Activated CD4-positive, alpha-beta memory T cell treated with anti-CD3 and anti-CD28 coated beads for 36 hours (primary cell): Measurements from ENCODE around the gene KLHL36. TPM values are rescaled to one million over a fixed set of nuclear protein-coding genes. Genes with fewer than 3 reads are reported as not detected.

Source experiments
- CTCF ChIA-PET: fragments of 350-600 bp; sonication (Branson Sonifier 250); formaldehyde crosslinking; loops from one replicate; lab custom pipeline; 2021; ENCODE audit warnings: antibody characterized with exemption, inconsistent platforms; lab: Charles Lee
- POLR2A ChIA-PET: fragments of 350-600 bp; sonication (Branson Sonifier 250); formaldehyde crosslinking; loops from one replicate; lab custom pipeline; 2021; ENCODE audit warnings: antibody characterized with exemption; lab: Charles Lee
- DNase-seq: peaks from one replicate; pipeline ENCODE4 v3.0.0-alpha.2; 2020
- H3K27ac Mint-ChIP-seq: one replicate; pipeline ENCODE4 v1.8.0; 2021; ENCODE audit warnings: mixed read lengths
- H3K27me3 Mint-ChIP-seq: one replicate; pipeline ENCODE4 v1.8.0; 2021; ENCODE audit warnings: mixed read lengths
- H3K36me3 Mint-ChIP-seq: one replicate; pipeline ENCODE4 v1.8.0; 2021; ENCODE audit warnings: mixed read lengths
- H3K4me1 Mint-ChIP-seq: one replicate; pipeline ENCODE4 v1.8.0; 2021; ENCODE audit warnings: low read depth, mixed read lengths
- H3K4me3 Mint-ChIP-seq: one replicate; pipeline ENCODE4 v1.8.0; 2021; ENCODE audit warnings: mild to moderate bottlenecking, mixed read lengths
- H3K9me3 Mint-ChIP-seq: one replicate; pipeline ENCODE4 v1.8.0; 2021; ENCODE audit warnings: mixed read lengths
- intact Hi-C: fragments of 100-400 bp; cut with micrococcal nuclease; formaldehyde crosslinking; loops from one replicate; pipeline ENCODE4 v1.15.1; 2023
- total RNA-seq, 2 experiments: library from RNA; stranded (reverse); gene quantifications; one replicate each; pipeline ENCODE4 v1.2.3, GENCODE V29; 2021

The KLHL36 gene
- total RNA-seq, 2 experiments from 2014 or later: 56.1 to 56.8 TPM

- intact Hi-C loops: no loop called here
- no peak overlapping the region for H3K4me3 Mint-ChIP-seq
- H3K9me3 Mint-ChIP-seq: no peaks in the 10 kb centered on the region
- H3K36me3 Mint-ChIP-seq: peaks cover under 1% of the 10 kb centered on the region
- ChIA-PET CTCF (interaction anchor here (0.8 to 4.4 kb wide), 17 partner anchors 8 to 304 kb away, joined by 3 to 93 read pairs (median 8); no protein-coding TSS in a partner anchor), POLR2A (no interaction called here)
- H3K27me3 Mint-ChIP-seq: no peaks in the 10 kb centered on the region
- H3K27ac Mint-ChIP-seq: no peak overlapping the region
- DNase-seq: no peak
- H3K4me1 Mint-ChIP-seq: peaks cover 1% of the 10 kb centered on the region
Observed at GRCh38 chr16:84673203-84673535, 24.9 kb downstream of the KLHL36 start.

GRCh38 chr16:84673561-84673960, 25.2 kb downstream of the KLHL36 start:
- no peak for DNase-seq
- peaks cover 1% of the 10 kb centered on the region for H3K4me1 Mint-ChIP-seq
- H3K27me3 Mint-ChIP-seq: no peaks in the 10 kb centered on the region
- H3K36me3 Mint-ChIP-seq: no peaks in the 10 kb centered on the region
- intact Hi-C loops: no loop called here
- POLR2A ChIA-PET: no interaction called here
- CTCF ChIA-PET: interaction anchor here (1.5 to 4.4 kb wide), 10 partner anchors 8 to 279 kb away, joined by 3 to 93 read pairs (median 8); no protein-coding TSS in a partner anchor
- no peaks in the 10 kb centered on the region for H3K9me3 Mint-ChIP-seq
- H3K27ac Mint-ChIP-seq: no peak overlapping the region
- H3K4me3 Mint-ChIP-seq: no peak overlapping the region

- ChIA-PET CTCF (interaction anchor here (4.4 kb wide), 1 partner anchor 62 kb away, joined by 57 read pairs; no protein-coding TSS in a partner anchor), POLR2A (no interaction called here)
- Mint-ChIP-seq H3K36me3 (no peaks in the 10 kb centered on the region), H3K9me3 (no peaks in the 10 kb centered on the region), H3K4me1 (peaks cover 1% of the 10 kb centered on the region), H3K4me3 (no peak overlapping the region), H3K27me3 (peaks cover 1% of the 10 kb centered on the region), H3K27ac (no peak overlapping the region)
- intact Hi-C loops: no loop called here
- no peak for DNase-seq
Observed at GRCh38 chr16:84675423-84675822, 27.1 kb downstream of the KLHL36 start.

- POLR2A ChIA-PET: no interaction called here
- Mint-ChIP-seq H3K4me1 (peaks cover 1% of the 10 kb centered on the region), H3K9me3 (no peaks in the 10 kb centered on the region), H3K4me3 (no peak overlapping the region), H3K27me3 (peaks cover 1% of the 10 kb centered on the region), H3K36me3 (no peaks in the 10 kb centered on the region), H3K27ac (no peak overlapping the region)
- intact Hi-C loops: no loop called here
- CTCF ChIA-PET: no interaction called here
- DNase-seq: no peak
Observed at GRCh38 chr16:84675884-84676283, 27.6 kb downstream of the KLHL36 start.

- DNase-seq: no peak
- H3K9me3 Mint-ChIP-seq: no peaks in the 10 kb centered on the region
- ChIA-PET POLR2A (no interaction called here), CTCF (no interaction called here)
- H3K4me3 Mint-ChIP-seq: no peak overlapping the region
- intact Hi-C loops: no loop called here
- no peaks in the 10 kb centered on the region for H3K36me3 Mint-ChIP-seq
- H3K27ac Mint-ChIP-seq: no peak overlapping the region
- H3K4me1 Mint-ChIP-seq: peaks cover 1% of the 10 kb centered on the region
- peaks cover 1% of the 10 kb centered on the region for H3K27me3 Mint-ChIP-seq
Observed at GRCh38 chr16:84677017-84677803, 28.9 kb downstream of the KLHL36 start.

GRCh38 chr16:84677849-84678248, 29.5 kb downstream of the KLHL36 start:
- no peak overlapping the region for H3K27ac Mint-ChIP-seq
- intact Hi-C loops: no loop called here
- no peak for DNase-seq
- ChIA-PET POLR2A (no interaction called here), CTCF (no interaction called here)
- no peak overlapping the region for H3K4me3 Mint-ChIP-seq
- no peaks in the 10 kb centered on the region for H3K36me3 Mint-ChIP-seq
- H3K4me1 Mint-ChIP-seq: no peaks in the 10 kb centered on the region
- no peaks in the 10 kb centered on the region for H3K9me3 Mint-ChIP-seq
- H3K27me3 Mint-ChIP-seq: peaks cover 1% of the 10 kb centered on the region

GRCh38 chr16:84678541-84678940, 30.2 kb downstream of the KLHL36 start:
- peaks cover 2% of the 10 kb centered on the region for H3K27me3 Mint-ChIP-seq
- CTCF ChIA-PET: interaction anchor here (0.7 kb wide), 1 partner anchor 273 kb away, joined by 3 read pairs; no protein-coding TSS in a partner anchor
- no peaks in the 10 kb centered on the region for H3K36me3 Mint-ChIP-seq
- DNase-seq: no peak
- no peak overlapping the region for H3K27ac Mint-ChIP-seq
- H3K4me3 Mint-ChIP-seq: no peak overlapping the region
- no peaks in the 10 kb centered on the region for H3K9me3 Mint-ChIP-seq
- POLR2A ChIA-PET: interaction anchor here (0.6 kb wide), 1 partner anchor 682 kb away, joined by 3 read pairs; no protein-coding TSS in a partner anchor
- intact Hi-C loops: no loop called here
- H3K4me1 Mint-ChIP-seq: no peaks in the 10 kb centered on the region

- Mint-ChIP-seq H3K4me3 (no peak overlapping the region), H3K36me3 (no peaks in the 10 kb centered on the region), H3K27me3 (peaks cover 7% of the 10 kb centered on the region), H3K4me1 (no peaks in the 10 kb centered on the region), H3K9me3 (no peaks in the 10 kb centered on the region), H3K27ac (no peak overlapping the region)
- POLR2A ChIA-PET: no interaction called here
- CTCF ChIA-PET: interaction anchor here (1.7 to 1.8 kb wide), 2 partner anchors 8 to 46 kb away, joined by 5 to 10 read pairs; no protein-coding TSS in a partner anchor
- no peak for DNase-seq
- intact Hi-C loops: no loop called here
Observed at GRCh38 chr16:84680165-84680842, 32.0 kb downstream of the KLHL36 start.

GRCh38 chr16:84680843-84681629, 32.7 kb downstream of the KLHL36 start:
- Mint-ChIP-seq H3K4me1 (no peaks in the 10 kb centered on the region), H3K27ac (no peak overlapping the region), H3K9me3 (no peaks in the 10 kb centered on the region), H3K36me3 (no peaks in the 10 kb centered on the region), H3K4me3 (no peak overlapping the region), H3K27me3 (peaks cover 7% of the 10 kb centered on the region)
- ChIA-PET CTCF (interaction anchor here (1.7 to 1.8 kb wide), 2 partner anchors 9 to 45 kb away, joined by 5 to 10 read pairs; no protein-coding TSS in a partner anchor), POLR2A (no interaction called here)
- no peak for DNase-seq
- intact Hi-C loops: no loop called here

GRCh38 chr16:84683691-84684591, 35.6 kb downstream of the KLHL36 start:
- H3K4me1 Mint-ChIP-seq: no peaks in the 10 kb centered on the region
- peaks cover 9% of the 10 kb centered on the region for H3K27me3 Mint-ChIP-seq
- H3K27ac Mint-ChIP-seq: no peak overlapping the region
- no peaks in the 10 kb centered on the region for H3K36me3 Mint-ChIP-seq
- ChIA-PET POLR2A (no interaction called here), CTCF (interaction anchor here (1.2 to 2.6 kb wide), 3 partner anchors 11 to 54 kb away, joined by 4 to 11 read pairs (median 7); no protein-coding TSS in a partner anchor)
- no peak for DNase-seq
- H3K9me3 Mint-ChIP-seq: no peaks in the 10 kb centered on the region
- H3K4me3 Mint-ChIP-seq: no peak overlapping the region
- intact Hi-C loops: no loop called here

GRCh38 chr16:84684592-84684965, 36.3 kb downstream of the KLHL36 start:
- DNase-seq: no peak
- no peaks in the 10 kb centered on the region for H3K4me1 Mint-ChIP-seq
- H3K9me3 Mint-ChIP-seq: no peaks in the 10 kb centered on the region
- no peaks in the 10 kb centered on the region for H3K36me3 Mint-ChIP-seq
- no peak overlapping the region for H3K27ac Mint-ChIP-seq
- H3K4me3 Mint-ChIP-seq: no peak overlapping the region
- POLR2A ChIA-PET: no interaction called here
- intact Hi-C loops: no loop called here
- CTCF ChIA-PET: interaction anchor here (2.3 to 2.6 kb wide), 2 partner anchors 12 to 54 kb away, joined by 7 to 11 read pairs; no protein-coding TSS in a partner anchor
- peaks cover 9% of the 10 kb centered on the region for H3K27me3 Mint-ChIP-seq
